SK-N-SH treated with all-trans-retinoic acid at 6 μM for 48 hours (cell line): ENCODE measurements around the gene SPATA18.

Experiments used
- CSRNP3 ChIP-seq: fragments of 250-450 bp; sonication (Bioruptor Pico); IDR thresholded peaks from 2 replicates; pipeline ENCODE4 v1.5.1; 2021; ENCODE audit warnings: mild to moderate bottlenecking, moderate library complexity
- ESRRG ChIP-seq: fragments of 250-450 bp; sonication (Bioruptor Pico); IDR thresholded peaks from 2 replicates; pipeline ENCODE4 v1.6.1; 2021; ENCODE audit warnings: mild to moderate bottlenecking
- PATZ1 ChIP-seq: fragments of 250-450 bp; sonication (Bioruptor Pico); IDR thresholded peaks from 2 replicates; pipeline ENCODE4 v1.8.0; 2020; ENCODE audit warnings: mild to moderate bottlenecking, moderate library complexity, borderline replicate concordance

SPATA18 gene

GRCh38 chr4:52144372-52144771 is 93.3 kb downstream of the SPATA18 start (continued):
- TF ChIP-seq ESRRG (CRISPR knock-in tag) (no peak), PATZ1 (CRISPR knock-in tag) (no peak), CSRNP3 (CRISPR knock-in tag) (no peak)
